ENCODE results near the gene TM4SF1.
"Not testable (repeated sequence)": the region's sequence is repeated elsewhere in the genome, so short reads cannot be mapped to it uniquely, and the experiment has no call there.

TM4SF1 gene

DNA sequence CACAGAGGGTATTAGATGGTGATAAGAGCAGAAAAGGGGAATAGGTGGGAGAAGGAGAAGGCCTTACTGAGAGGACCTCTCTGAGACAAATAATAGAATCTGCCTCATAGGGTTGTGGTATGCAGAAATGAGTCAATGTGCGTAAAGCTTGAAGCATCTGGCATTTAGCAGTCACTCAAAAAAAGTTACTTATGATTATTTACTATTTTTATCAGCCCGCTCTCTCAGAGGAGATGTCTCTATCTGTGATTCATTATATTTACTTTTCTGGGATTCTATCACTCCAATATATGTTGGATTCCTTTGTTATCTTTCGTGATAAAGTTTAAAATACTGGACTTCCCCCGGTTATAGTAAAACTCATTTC, 4.6 kb upstream of the TM4SF1 start:
- no peaks in the 10 kb centered on the region for H3K27me3 ChIP-seq (replicated peaks; ENCODE audit: insufficient read depth, low read length)
- H3K36me3 ChIP-seq (replicated peaks; ENCODE audit: insufficient read depth, low read length), result no peaks in the 10 kb centered on the region
- no peaks in the 10 kb centered on the region for H3K4me1 ChIP-seq (ENCODE audit: low read length)
- no peak overlapping the region for H3K4me3 ChIP-seq (ENCODE audit: low read length)
- no peak overlapping the region for H3K4me2 ChIP-seq (ENCODE audit: low read depth, low read length)
- H2AFZ ChIP-seq (ENCODE audit: low read length), result no peak overlapping the region
- H3K27ac ChIP-seq (ENCODE audit: low read length), result no peak overlapping the region
- H3K79me2 ChIP-seq (ENCODE audit: low read length), result no peaks in the 10 kb centered on the region
- no peaks in the 10 kb centered on the region for H3F3A ChIP-seq (ENCODE audit: insufficient read depth, low read length)
- H4K20me1 ChIP-seq (ENCODE audit: insufficient read depth, low read length), result no peaks in the 10 kb centered on the region
- no peaks in the 10 kb centered on the region for H3K9me2 ChIP-seq (replicated peaks; ENCODE audit: insufficient read depth, low read length)
- no peak for DNase-seq
- TF ChIP-seq EZH2 (optimal IDR thresholded peaks at IDR 0.05; ENCODE audit: low read depth, low read length) (no peak), EZH2phosphoT487 (IDR thresholded peaks at IDR 0.05; ENCODE audit: low read length) (no peak)
- TF ChIP-seq, protein P1, sequence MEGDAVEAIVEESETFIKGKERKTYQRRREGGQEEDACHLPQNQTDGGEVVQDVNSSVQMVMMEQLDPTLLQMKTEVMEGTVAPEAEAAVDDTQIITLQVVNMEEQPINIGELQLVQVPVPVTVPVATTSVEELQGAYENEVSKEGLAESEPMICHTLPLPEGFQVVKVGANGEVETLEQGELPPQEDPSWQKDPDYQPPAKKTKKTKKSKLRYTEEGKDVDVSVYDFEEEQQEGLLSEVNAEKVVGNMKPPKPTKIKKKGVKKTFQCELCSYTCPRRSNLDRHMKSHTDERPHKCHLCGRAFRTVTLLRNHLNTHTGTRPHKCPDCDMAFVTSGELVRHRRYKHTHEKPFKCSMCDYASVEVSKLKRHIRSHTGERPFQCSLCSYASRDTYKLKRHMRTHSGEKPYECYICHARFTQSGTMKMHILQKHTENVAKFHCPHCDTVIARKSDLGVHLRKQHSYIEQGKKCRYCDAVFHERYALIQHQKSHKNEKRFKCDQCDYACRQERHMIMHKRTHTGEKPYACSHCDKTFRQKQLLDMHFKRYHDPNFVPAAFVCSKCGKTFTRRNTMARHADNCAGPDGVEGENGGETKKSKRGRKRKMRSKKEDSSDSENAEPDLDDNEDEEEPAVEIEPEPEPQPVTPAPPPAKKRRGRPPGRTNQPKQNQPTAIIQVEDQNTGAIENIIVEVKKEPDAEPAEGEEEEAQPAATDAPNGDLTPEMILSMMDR (IDR thresholded peaks at IDR 0.05; ENCODE audit: low read length), result no peak
- no peaks in the 10 kb centered on the region for H3K9me3 ChIP-seq (replicated peaks; ENCODE audit: insufficient read depth, low read length)
- H3K9ac ChIP-seq (ENCODE audit: low read length), result no peak overlapping the region

DNA sequence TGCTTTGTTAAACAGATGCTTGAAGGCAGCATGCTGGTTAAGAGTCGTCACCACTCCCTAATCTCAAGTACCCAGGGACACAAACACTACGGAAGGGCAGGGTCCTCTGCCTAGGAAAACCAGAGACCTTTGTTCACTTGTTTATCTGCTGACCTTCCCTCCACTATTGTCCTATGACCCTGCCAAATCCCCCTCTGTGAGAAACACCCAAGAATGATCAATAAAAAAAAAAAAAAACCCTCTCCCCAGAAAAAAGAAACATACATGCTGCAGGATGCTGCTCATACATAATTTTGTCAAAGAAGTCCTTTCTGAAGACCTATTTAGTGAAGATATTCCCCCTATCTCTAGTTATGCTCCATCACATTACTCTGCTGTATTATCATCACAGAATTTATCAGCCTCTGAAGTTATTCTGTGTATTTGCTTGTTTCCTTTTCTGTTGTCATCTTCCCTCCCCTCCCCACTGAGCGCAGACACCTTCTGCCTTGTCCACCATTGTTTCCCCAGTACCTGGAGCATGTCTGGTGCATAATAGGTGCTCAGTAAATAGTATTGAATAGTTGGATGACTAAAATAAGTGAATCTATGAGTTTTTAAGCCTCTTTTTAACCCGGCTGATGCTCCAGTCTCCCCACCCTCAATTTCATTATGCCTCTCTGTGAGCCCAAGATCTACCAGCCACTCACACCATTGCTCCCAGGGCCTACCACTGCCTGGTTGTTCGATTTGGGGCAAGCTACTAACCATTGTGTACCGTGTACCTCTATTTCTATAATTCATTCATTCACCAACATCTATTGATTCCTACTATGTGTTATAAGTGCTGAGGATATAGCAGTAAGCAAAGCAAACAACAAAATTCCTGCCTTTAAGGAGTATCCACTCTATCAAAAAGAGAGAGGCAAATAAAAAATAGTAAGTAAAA, 4.0 kb upstream of the TM4SF1 start:
- H3K4me2 ChIP-seq (ENCODE audit: low read depth, low read length), result no peak overlapping the region
- H3K9me2 ChIP-seq (replicated peaks; ENCODE audit: insufficient read depth, low read length), result no peaks in the 10 kb centered on the region
- H3K79me2 ChIP-seq (ENCODE audit: low read length), result no peaks in the 10 kb centered on the region
- no peaks in the 10 kb centered on the region for H3K4me1 ChIP-seq (ENCODE audit: low read length)
- no peak overlapping the region for H3K9ac ChIP-seq (ENCODE audit: low read length)
- TF ChIP-seq EZH2phosphoT487 (IDR thresholded peaks at IDR 0.05; ENCODE audit: low read length) (no peak), EZH2 (optimal IDR thresholded peaks at IDR 0.05; ENCODE audit: low read depth, low read length) (no peak)
- TF ChIP-seq, protein P1 (IDR thresholded peaks at IDR 0.05; ENCODE audit: low read length), result no peak
- no peaks in the 10 kb centered on the region for H3K27me3 ChIP-seq (replicated peaks; ENCODE audit: insufficient read depth, low read length)
- H3K27ac ChIP-seq (ENCODE audit: low read length), result no peak overlapping the region
- no peak for DNase-seq
- H3K4me3 ChIP-seq (ENCODE audit: low read length), result no peak overlapping the region
- no peaks in the 10 kb centered on the region for H3K36me3 ChIP-seq (replicated peaks; ENCODE audit: insufficient read depth, low read length)
- H3K9me3 ChIP-seq (replicated peaks; ENCODE audit: insufficient read depth, low read length), result no peaks in the 10 kb centered on the region
- no peaks in the 10 kb centered on the region for H4K20me1 ChIP-seq (ENCODE audit: insufficient read depth, low read length)
- H3F3A ChIP-seq (ENCODE audit: insufficient read depth, low read length), result no peaks in the 10 kb centered on the region
- no peak overlapping the region for H2AFZ ChIP-seq (ENCODE audit: low read length)

DNA sequence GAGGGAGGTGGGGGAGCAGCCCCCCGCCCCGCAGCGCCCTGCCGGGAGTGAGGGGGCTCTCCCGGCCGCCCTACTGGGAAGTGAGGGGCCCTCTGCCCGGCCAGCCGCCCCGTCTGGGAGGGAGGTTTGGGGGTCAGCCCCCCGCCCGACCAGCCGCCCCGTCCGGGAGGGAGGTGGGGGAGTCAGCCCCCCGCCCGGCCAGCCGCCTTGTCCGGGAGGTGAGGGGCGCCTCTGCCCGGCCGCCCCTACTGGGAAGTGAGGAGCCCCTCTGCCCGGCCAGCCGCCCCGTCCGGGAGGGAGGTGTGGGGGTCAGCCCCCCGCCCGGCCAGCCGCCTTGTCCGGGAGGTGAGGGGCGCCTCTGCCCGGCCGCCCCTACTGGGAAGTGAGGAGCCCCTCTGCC, 2.8 kb upstream of the TM4SF1 start:
- not testable (repeated sequence) for H3K27me3 ChIP-seq (replicated peaks; ENCODE audit: insufficient read depth, low read length); H3K4me2 ChIP-seq (ENCODE audit: low read depth, low read length); H3K79me2 ChIP-seq (ENCODE audit: low read length); H3K9ac ChIP-seq (ENCODE audit: low read length); H3K27ac ChIP-seq (ENCODE audit: low read length); H3K4me1 ChIP-seq (ENCODE audit: low read length); H3K9me3 ChIP-seq (replicated peaks; ENCODE audit: insufficient read depth, low read length); H4K20me1 ChIP-seq (ENCODE audit: insufficient read depth, low read length); H3K4me3 ChIP-seq (ENCODE audit: low read length); H3K36me3 ChIP-seq (replicated peaks; ENCODE audit: insufficient read depth, low read length); DNase-seq; H3K9me2 ChIP-seq (replicated peaks; ENCODE audit: insufficient read depth, low read length); H2AFZ ChIP-seq (ENCODE audit: low read length); H3F3A ChIP-seq (ENCODE audit: insufficient read depth, low read length)

All from MM.1S (cell line).